Measurements from ENCODE around the gene IKZF3.
"Not testable (repeated sequence)": the region's sequence is repeated elsewhere in the genome, so short reads cannot be mapped to it uniquely, and the experiment has no call there.

The IKZF3 gene

GRCh38 chr17:39868554-39868942, 4.4 kb upstream of the IKZF3 start:
- no peak for TF ChIP-seq CTCF (conservative IDR thresholded peaks at IDR 0.05; ENCODE audit: control insufficient read depth, insufficient read depth, low read depth, low read length)
- no peak for DNase-seq (ENCODE audit: low read depth)
- no peak overlapping the region for H3K4me3 ChIP-seq (ENCODE audit: control insufficient read depth, low read depth, low read length)

GRCh38 chr17:39867880-39868553, 3.9 kb upstream of the IKZF3 start, which contains the start of gene ZPBP2:
ZPBP2 (plus strand) TSS chr17:39868202; CDS start chr17:39868355, 153 bp downstream.
- no peak for DNase-seq (ENCODE audit: low read depth)
- TF ChIP-seq CTCF (conservative IDR thresholded peaks at IDR 0.05; ENCODE audit: control insufficient read depth, insufficient read depth, low read depth, low read length) = no peak
- H3K4me3 ChIP-seq (ENCODE audit: control insufficient read depth, low read depth, low read length) = no peak within 1 kb of the TSS

GRCh38 chr17:39867084-39867879, 3.2 kb upstream of the IKZF3 start:
- H3K4me3 ChIP-seq (ENCODE audit: control insufficient read depth, low read depth, low read length) = no peak overlapping the region

GRCh38 chr17:39866013-39866730, 2.1 kb upstream of the IKZF3 start:
- no peak for DNase-seq (ENCODE audit: low read depth)
- no peak for TF ChIP-seq CTCF (conservative IDR thresholded peaks at IDR 0.05; ENCODE audit: control insufficient read depth, insufficient read depth, low read depth, low read length)
- H3K4me3 ChIP-seq (ENCODE audit: control insufficient read depth, low read depth, low read length) = no peak overlapping the region

More at GRCh38 chr17:39867084-39867879, 3.2 kb upstream of the IKZF3 start:
- TF ChIP-seq CTCF (conservative IDR thresholded peaks at IDR 0.05; ENCODE audit: control insufficient read depth, insufficient read depth, low read depth, low read length) = no peak
- no peak for DNase-seq (ENCODE audit: low read depth)

- TF ChIP-seq CTCF (conservative IDR thresholded peaks at IDR 0.05; ENCODE audit: control insufficient read depth, insufficient read depth, low read depth, low read length) = no peak
- DNase-seq (ENCODE audit: low read depth) = no peak
- no peak overlapping the region for H3K4me3 ChIP-seq (ENCODE audit: control insufficient read depth, low read depth, low read length)
Measured at GRCh38 chr17:39863244-39863917, 731 bp downstream of the IKZF3 start.

GRCh38 chr17:39861235-39861634, 2.9 kb downstream of the IKZF3 start:
- TF ChIP-seq CTCF (conservative IDR thresholded peaks at IDR 0.05; ENCODE audit: control insufficient read depth, insufficient read depth, low read depth, low read length) = no peak
- no peak overlapping the region for H3K4me3 ChIP-seq (ENCODE audit: control insufficient read depth, low read depth, low read length)

GRCh38 chr17:39855911-39856649, 8.0 kb downstream of the IKZF3 start:
- DNase-seq (ENCODE audit: low read depth); H3K4me3 ChIP-seq (ENCODE audit: control insufficient read depth, low read depth, low read length): not testable (repeated sequence)

More at GRCh38 chr17:39861235-39861634, 2.9 kb downstream of the IKZF3 start:
- DNase-seq (ENCODE audit: low read depth) = no peak
